ENCODE measurements around the gene CTDP1. TPM values are rescaled to one million over a fixed set of nuclear protein-coding genes. Genes with fewer than 3 reads are reported as not detected.

Gene CTDP1
- total and polyA plus RNA-seq, 5 donors from 2014 or later: 12.9 to 59.7 (median 16.7) TPM

- Mint-ChIP-seq H3K27me3 (peaks cover 4% of the 10 kb centered on the region), H3K27ac (no peak overlapping the region)
Observed at GRCh38 chr18:79672490-79673276, 6.9 kb upstream of the CTDP1 start.

GRCh38 chr18:79677221-79677620 is 2.4 kb upstream of the CTDP1 start:
- peaks cover 3% of the 10 kb centered on the region for H3K36me3 ChIP-seq (ENCODE audit: control insufficient read depth, insufficient read depth, low read length)
- Mint-ChIP-seq H3K27me3 (peaks cover 12% of the 10 kb centered on the region), H3K4me3 (peak overlapping the region in 2 of 4 donors; percentile 41 to 99), H3K36me3 (peaks cover 13% of the 10 kb centered on the region), H3K9me3 (peaks cover 0 to 6% (median 2%) of the 10 kb centered on the region in 7 donors), H3K27ac (peak overlapping the region in 1 of 3 donors; percentile 99), H3K4me1 (peaks cover 10 to 41% (median 25%) of the 10 kb centered on the region in 4 donors)
- no peaks in the 10 kb centered on the region for H3K27me3 ChIP-seq (ENCODE audit: control insufficient read depth, insufficient read depth, low read length)
- H3K4me3 ChIP-seq (ENCODE audit: low read depth, low read length): no peak overlapping the region
- H3K27ac ChIP-seq (ENCODE audit: insufficient read depth, low read length, poor library complexity, severe bottlenecking): peak overlapping the region; percentile 98
- peaks cover 0 to 5% of the 10 kb centered on the region in 2 experiments for H3K9me3 ChIP-seq (ENCODE audit: control insufficient read depth in 2 of 2, low read length in 2 of 2)
- no peak for ATAC-seq (ENCODE audit: low read depth in 2 of 2)
- no peak for DNase-seq
- peaks cover 35% of the 10 kb centered on the region for H3K4me1 ChIP-seq (ENCODE audit: control insufficient read depth, insufficient read depth, low read length, poor library complexity, severe bottlenecking)

More at GRCh38 chr18:79672490-79673276, 6.9 kb upstream of the CTDP1 start:
- Histone ChIP-seq H3K4me1 (ENCODE audit: control insufficient read depth, insufficient read depth, low read length, poor library complexity, severe bottlenecking) (peaks cover 2% of the 10 kb centered on the region), H3K36me3 (ENCODE audit: control insufficient read depth, insufficient read depth, low read length) (peaks cover 3% of the 10 kb centered on the region), H3K9me3 (ENCODE audit: control insufficient read depth in 2 of 2, low read length in 2 of 2) (peaks cover 0 to 5% of the 10 kb centered on the region in 2 experiments), H3K27me3 (ENCODE audit: control insufficient read depth, insufficient read depth, low read length) (no peaks in the 10 kb centered on the region), H3K27ac (ENCODE audit: insufficient read depth, low read length, poor library complexity, severe bottlenecking) (no peak overlapping the region), H3K4me3 (ENCODE audit: low read depth, low read length) (no peak overlapping the region)
- ATAC-seq (ENCODE audit: low read depth in 2 of 2) (no peak), DNase-seq (no peak)
- Mint-ChIP-seq H3K9me3 (peaks cover 0 to 6% (median 4%) of the 10 kb centered on the region in 7 donors), H3K36me3 (peaks cover 21% of the 10 kb centered on the region), H3K4me1 (peaks cover 0 to 9% (median 4%) of the 10 kb centered on the region in 4 donors), H3K4me3 (no peak overlapping the region)

- peaks cover 0 to 6% (median 2%) of the 10 kb centered on the region in 7 donors for H3K9me3 Mint-ChIP-seq
- peaks cover 0 to 5% of the 10 kb centered on the region in 2 experiments for H3K9me3 ChIP-seq (ENCODE audit: control insufficient read depth in 2 of 2, low read length in 2 of 2)
- H3K27ac Mint-ChIP-seq: peak overlapping the region; percentile 76 to 99 (median 99)
- H3K4me1 ChIP-seq (ENCODE audit: control insufficient read depth, insufficient read depth, low read length, poor library complexity, severe bottlenecking): peaks cover 41% of the 10 kb centered on the region
- peaks cover 16% of the 10 kb centered on the region for H3K36me3 Mint-ChIP-seq
- peaks cover 12% of the 10 kb centered on the region for H3K27me3 Mint-ChIP-seq
- ATAC-seq (ENCODE audit: low read depth in 2 of 2) (no peak), DNase-seq (no peak)
- H3K36me3 ChIP-seq (ENCODE audit: control insufficient read depth, insufficient read depth, low read length): peaks cover 3% of the 10 kb centered on the region
- peak overlapping the region; percentile 97 to 99 (median 98) for H3K4me3 Mint-ChIP-seq
- H3K4me1 Mint-ChIP-seq: peaks cover 14 to 47% (median 30%) of the 10 kb centered on the region in 4 donors
- peak overlapping the region; percentile 98 for H3K27ac ChIP-seq (ENCODE audit: insufficient read depth, low read length, poor library complexity, severe bottlenecking)
- no peaks in the 10 kb centered on the region for H3K27me3 ChIP-seq (ENCODE audit: control insufficient read depth, insufficient read depth, low read length)
- peak overlapping the region; percentile 64 for H3K4me3 ChIP-seq (ENCODE audit: low read depth, low read length)
Observed at GRCh38 chr18:79677840-79678239, 1.8 kb upstream of the CTDP1 start.

- Mint-ChIP-seq H3K4me1 (peaks cover 16 to 58% (median 39%) of the 10 kb centered on the region in 4 donors), H3K36me3 (peaks cover 16% of the 10 kb centered on the region), H3K4me3 (peak overlapping the region; percentile 97 to 99 (median 98)), H3K27me3 (peaks cover 12% of the 10 kb centered on the region), H3K27ac (peak overlapping the region; percentile 98 to 99 (median 99)), H3K9me3 (peaks cover 0 to 6% (median 2%) of the 10 kb centered on the region in 7 donors)
- Histone ChIP-seq H3K27ac (ENCODE audit: insufficient read depth, low read length, poor library complexity, severe bottlenecking) (peak overlapping the region; percentile 98), H3K4me3 (ENCODE audit: low read depth, low read length) (peak overlapping the region; percentile 64), H3K27me3 (ENCODE audit: control insufficient read depth, insufficient read depth, low read length) (no peaks in the 10 kb centered on the region), H3K9me3 (ENCODE audit: control insufficient read depth in 2 of 2, low read length in 2 of 2) (peaks cover 0 to 5% of the 10 kb centered on the region in 2 experiments), H3K36me3 (ENCODE audit: control insufficient read depth, insufficient read depth, low read length) (peaks cover 3% of the 10 kb centered on the region), H3K4me1 (ENCODE audit: control insufficient read depth, insufficient read depth, low read length, poor library complexity, severe bottlenecking) (peaks cover 44% of the 10 kb centered on the region)
- peak; percentile 99 to 100 (median 99) for DNase-seq
- ATAC-seq (ENCODE audit: low read depth in 2 of 2): peak; percentile 89 to 92
Observed at GRCh38 chr18:79678665-79679551, 695 bp upstream of the CTDP1 start.

GRCh38 chr18:79680100-79680879 is 687 bp downstream of the CTDP1 start:
- ATAC-seq (ENCODE audit: low read depth in 2 of 2): no peak
- H3K36me3 Mint-ChIP-seq: peaks cover 13% of the 10 kb centered on the region
- H3K27ac ChIP-seq (ENCODE audit: insufficient read depth, low read length, poor library complexity, severe bottlenecking): peak overlapping the region; percentile 98
- peaks cover 3% of the 10 kb centered on the region for H3K36me3 ChIP-seq (ENCODE audit: control insufficient read depth, insufficient read depth, low read length)
- H3K9me3 Mint-ChIP-seq: peaks cover 0 to 6% (median 2%) of the 10 kb centered on the region in 7 donors
- H3K4me1 ChIP-seq (ENCODE audit: control insufficient read depth, insufficient read depth, low read length, poor library complexity, severe bottlenecking): peaks cover 53% of the 10 kb centered on the region
- H3K27me3 ChIP-seq (ENCODE audit: control insufficient read depth, insufficient read depth, low read length): no peaks in the 10 kb centered on the region
- DNase-seq: peak; percentile 22 to 73 (median 38)
- H3K27ac Mint-ChIP-seq: peak overlapping the region; percentile 83 to 94 (median 94)
- peaks cover 9% of the 10 kb centered on the region for H3K27me3 Mint-ChIP-seq
- H3K4me3 Mint-ChIP-seq: peak overlapping the region; percentile 89 to 99 (median 94)
- peak overlapping the region; percentile 95 for H3K4me3 ChIP-seq (ENCODE audit: low read depth, low read length)
- peaks cover 0 to 5% of the 10 kb centered on the region in 2 experiments for H3K9me3 ChIP-seq (ENCODE audit: control insufficient read depth in 2 of 2, low read length in 2 of 2)
- peaks cover 22 to 71% (median 49%) of the 10 kb centered on the region in 4 donors for H3K4me1 Mint-ChIP-seq

GRCh38 chr18:79680891-79681339 is 1.3 kb downstream of the CTDP1 start:
- H3K4me3 Mint-ChIP-seq: peak overlapping the region; percentile 89 to 99 (median 94)
- DNase-seq: no peak
- H3K36me3 Mint-ChIP-seq: peaks cover 9% of the 10 kb centered on the region
- H3K4me1 Mint-ChIP-seq: peaks cover 25 to 73% (median 52%) of the 10 kb centered on the region in 4 donors
- H3K9me3 ChIP-seq (ENCODE audit: control insufficient read depth in 2 of 2, low read length in 2 of 2): peaks cover 0 to 3% of the 10 kb centered on the region in 2 experiments
- H3K4me1 ChIP-seq (ENCODE audit: control insufficient read depth, insufficient read depth, low read length, poor library complexity, severe bottlenecking): peaks cover 58% of the 10 kb centered on the region
- no peak for ATAC-seq (ENCODE audit: low read depth in 2 of 2)
- H3K27me3 Mint-ChIP-seq: peaks cover 9% of the 10 kb centered on the region
- H3K27me3 ChIP-seq (ENCODE audit: control insufficient read depth, insufficient read depth, low read length): no peaks in the 10 kb centered on the region
- peak overlapping the region; percentile 83 to 94 (median 94) for H3K27ac Mint-ChIP-seq
- H3K36me3 ChIP-seq (ENCODE audit: control insufficient read depth, insufficient read depth, low read length): no peaks in the 10 kb centered on the region
- H3K27ac ChIP-seq (ENCODE audit: insufficient read depth, low read length, poor library complexity, severe bottlenecking): peak overlapping the region; percentile 98
- peak overlapping the region; percentile 95 for H3K4me3 ChIP-seq (ENCODE audit: low read depth, low read length)
- H3K9me3 Mint-ChIP-seq: peaks cover 0 to 3% (median 0%) of the 10 kb centered on the region in 7 donors
